ENCODE results near the gene TPSAB1. TPM values are rescaled to one million over a fixed set of nuclear protein-coding genes. Genes with fewer than 3 reads are reported as not detected.

TPSAB1 gene
- total and polyA plus RNA-seq, 10 of the 15 experiments (the other 5 are each of a cell fraction or from before 2014, with no cell fraction given), result 0.06 TPM; not detected in 9

DNA sequence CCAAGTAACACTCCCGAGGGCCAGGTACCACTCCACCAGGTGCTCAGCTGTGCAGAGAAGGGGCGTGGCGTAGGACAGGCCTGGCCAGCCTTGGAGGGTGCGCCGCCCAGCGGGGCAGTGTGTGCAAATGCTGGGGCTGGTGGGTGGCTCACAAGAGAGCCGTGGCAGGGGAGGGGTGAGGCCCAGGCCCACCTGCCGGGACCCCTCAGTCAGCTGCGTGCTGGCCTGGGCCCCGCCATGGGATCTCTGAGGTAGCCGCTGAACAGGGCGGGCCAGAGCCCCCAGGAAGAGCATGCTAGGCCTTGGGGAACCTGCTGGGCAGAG lies 24.2 kb upstream of the TPSAB1 start:
- POLR2A ChIA-PET, result no interaction called here
- no peak overlapping the region for H3K4me3 ChIP-seq
- in situ Hi-C loops (cut with MboI) (no loop called here), intact Hi-C loops (cut with micrococcal nuclease; ENCODE audit: unreplicated experiment) (no loop called here)
- SMC1A ChIA-PET (ENCODE audit: uncharacterized antibody, unreplicated experiment), result no interaction called here
- no peaks in the 10 kb centered on the region for H3K9me3 ChIP-seq (replicated peaks; ENCODE audit: control insufficient read depth, insufficient read depth, low read length)
- no peaks in the 10 kb centered on the region for H3K36me3 ChIP-seq (ENCODE audit: control insufficient read depth in 2 of 2, insufficient read depth in 2 of 2, low read length in 1 of 2)
- WGBS (ENCODE audit: insufficient coverage, insufficient replicate concordance, low lambda C conversion rate, missing lambda C conversion rate), result 64% methylated on average over 11 of the region's 12 CpGs
- DNase-seq (ENCODE audit: low read depth, low spot score), result no peak
- RAD21 ChIA-PET (ENCODE audit: unreplicated experiment), result interaction anchor here (0.6 kb wide), 1 partner anchor 257 kb away, joined by 4 read pairs; no protein-coding TSS in a partner anchor
- CTCF ChIA-PET, result no interaction called here
- no TSS peak for BruUV-seq (replicated peaks)
- no peak for TF ChIP-seq EZH2 (IDR thresholded peaks at IDR 0.05; ENCODE audit: borderline replicate concordance, control insufficient read depth, low read depth, low read length)
- TF ChIP-seq, protein P1, sequence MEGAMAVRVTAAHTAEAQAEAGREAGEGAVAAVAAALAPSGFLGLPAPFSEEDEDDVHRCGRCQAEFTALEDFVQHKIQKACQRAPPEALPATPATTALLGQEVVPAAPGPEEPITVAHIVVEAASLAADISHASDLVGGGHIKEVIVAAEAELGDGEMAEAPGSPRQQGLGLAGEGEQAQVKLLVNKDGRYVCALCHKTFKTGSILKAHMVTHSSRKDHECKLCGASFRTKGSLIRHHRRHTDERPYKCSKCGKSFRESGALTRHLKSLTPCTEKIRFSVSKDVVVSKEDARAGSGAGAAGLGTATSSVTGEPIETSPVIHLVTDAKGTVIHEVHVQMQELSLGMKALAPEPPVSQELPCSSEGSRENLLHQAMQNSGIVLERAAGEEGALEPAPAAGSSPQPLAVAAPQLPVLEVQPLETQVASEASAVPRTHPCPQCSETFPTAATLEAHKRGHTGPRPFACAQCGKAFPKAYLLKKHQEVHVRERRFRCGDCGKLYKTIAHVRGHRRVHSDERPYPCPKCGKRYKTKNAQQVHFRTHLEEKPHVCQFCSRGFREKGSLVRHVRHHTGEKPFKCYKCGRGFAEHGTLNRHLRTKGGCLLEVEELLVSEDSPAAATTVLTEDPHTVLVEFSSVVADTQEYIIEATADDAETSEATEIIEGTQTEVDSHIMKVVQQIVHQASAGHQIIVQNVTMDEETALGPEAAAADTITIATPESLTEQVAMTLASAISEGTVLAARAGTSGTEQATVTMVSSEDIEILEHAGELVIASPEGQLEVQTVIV (IDR thresholded peaks at IDR 0.05; ENCODE audit: borderline replicate concordance, partially characterized antibody), result no peak
- no peak for TF ChIP-seq TARDBP (IDR thresholded peaks at IDR 0.05; ENCODE audit: borderline replicate concordance)
- TF ChIP-seq HCFC1 (IDR thresholded peaks at IDR 0.05; ENCODE audit: low read length), result no peak
- TF ChIP-seq WRNIP1 (IDR thresholded peaks at IDR 0.05; ENCODE audit: borderline replicate concordance, low read depth, low read length), result no peak
- no peak overlapping the region for H3K27ac ChIP-seq (ENCODE audit: control insufficient read depth, insufficient read depth)
- no peaks in the 10 kb centered on the region for H3K4me1 ChIP-seq (ENCODE audit: control insufficient read depth, insufficient read depth, low read length)
- H3K9ac ChIP-seq (ENCODE audit: control insufficient read depth, insufficient read depth, low read length), result no peak overlapping the region
- no peak for ATAC-seq
- no peak overlapping the region for H3K4me2 ChIP-seq (ENCODE audit: control insufficient read depth, insufficient read depth)
- H3K27me3 ChIP-seq (replicated peaks in 1 of 2; ENCODE audit: control insufficient read depth in 2 of 2, insufficient read depth in 2 of 2, low read length in 1 of 2), result no peaks in the 10 kb centered on the region; a peak in 1 of 4 replicates
- no peak for FAIRE-seq
- no peaks in the 10 kb centered on the region for H3K79me2 ChIP-seq (ENCODE audit: control insufficient read depth, insufficient read depth, low read length)
- H2AFZ ChIP-seq (ENCODE audit: control insufficient read depth, low read depth, low read length), result no peak overlapping the region
- no peaks in the 10 kb centered on the region for H4K20me1 ChIP-seq (ENCODE audit: control insufficient read depth, insufficient read depth)

Data from GM12878 (cell line).